Activated CD8-positive, alpha-beta memory T cell treated with anti-CD3 and anti-CD28 coated beads for 36 hours (primary cell): ENCODE results near the gene FBXW8. TPM values are rescaled to one million over a fixed set of nuclear protein-coding genes. Genes with fewer than 3 reads are reported as not detected.
"Not testable (repeated sequence)": the region's sequence is repeated elsewhere in the genome, so short reads cannot be mapped to it uniquely, and the experiment has no call there.

Experiments
- CTCF ChIA-PET: fragments of 350-600 bp; sonication (Branson Sonifier 250); formaldehyde crosslinking; loops from one replicate; lab custom pipeline; 2021; ENCODE audit warnings: antibody characterized with exemption; lab: Charles Lee
- POLR2A ChIA-PET: fragments of 350-600 bp; sonication (Branson Sonifier 250); formaldehyde crosslinking; loops from one replicate; lab custom pipeline; 2021; ENCODE audit warnings: antibody characterized with exemption; lab: Charles Lee
- total RNA-seq, 2 experiments: library from RNA; stranded (reverse); gene quantifications; one replicate each; pipeline ENCODE4 v1.2.3, GENCODE V29; 2021

FBXW8 gene
- total RNA-seq, 2 experiments from 2014 or later = 7.6 to 9.1 TPM

- CTCF ChIA-PET, POLR2A ChIA-PET: not testable (repeated sequence)
These were observed 146.9 kb downstream of the FBXW8 start for GRCh38 chr12:117057626-117058025.

- POLR2A ChIA-PET = no interaction called here
These were observed 147.8 kb downstream of the FBXW8 start for GRCh38 chr12:117058442-117059072.

GRCh38 chr12:117059156-117059555 is 148.4 kb downstream of the FBXW8 start:
- POLR2A ChIA-PET = no interaction called here

More at GRCh38 chr12:117058442-117059072, 147.8 kb downstream of the FBXW8 start:
- CTCF ChIA-PET = no interaction called here

GRCh38 chr12:117060246-117060928 is 149.6 kb downstream of the FBXW8 start:
- CTCF ChIA-PET = no interaction called here
- POLR2A ChIA-PET = no interaction called here

More at GRCh38 chr12:117059156-117059555, 148.4 kb downstream of the FBXW8 start:
- CTCF ChIA-PET = no interaction called here

GRCh38 chr12:117060929-117061305 is 150.2 kb downstream of the FBXW8 start:
- ChIA-PET CTCF (no interaction called here), POLR2A (no interaction called here)

GRCh38 chr12:117061555-117062079 is 150.9 kb downstream of the FBXW8 start:
- CTCF ChIA-PET = no interaction called here
- POLR2A ChIA-PET = no interaction called here

GRCh38 chr12:117063162-117063911 is 152.6 kb downstream of the FBXW8 start:
- ChIA-PET POLR2A (no interaction called here), CTCF (interaction anchor here (1.4 to 1.8 kb wide), 2 partner anchors 11 to 34 kb away, joined by 4 read pairs; no protein-coding TSS in a partner anchor)

GRCh38 chr12:117064049-117064448 is 153.3 kb downstream of the FBXW8 start:
- CTCF ChIA-PET = no interaction called here
- POLR2A ChIA-PET = no interaction called here

GRCh38 chr12:117064596-117064995 is 153.8 kb downstream of the FBXW8 start:
- ChIA-PET CTCF (no interaction called here), POLR2A (no interaction called here)

GRCh38 chr12:117067016-117067415 is 156.3 kb downstream of the FBXW8 start:
- ChIA-PET CTCF (no interaction called here), POLR2A (no interaction called here)

GRCh38 chr12:117067638-117068037 is 156.9 kb downstream of the FBXW8 start:
- POLR2A ChIA-PET = no interaction called here
- CTCF ChIA-PET = no interaction called here

GRCh38 chr12:117068492-117068891 is 157.7 kb downstream of the FBXW8 start:
- POLR2A ChIA-PET = no interaction called here
- CTCF ChIA-PET = no interaction called here

- POLR2A ChIA-PET = no interaction called here
- CTCF ChIA-PET = no interaction called here
These were observed 158.5 kb downstream of the FBXW8 start for GRCh38 chr12:117069101-117069797.

GRCh38 chr12:117069926-117070900 is 159.5 kb downstream of the FBXW8 start:
- CTCF ChIA-PET = interaction anchor here (0.6 kb wide), 1 partner anchor 398 kb away, joined by 3 read pairs; no protein-coding TSS in a partner anchor
- POLR2A ChIA-PET = no interaction called here

GRCh38 chr12:117071009-117071408 is 160.3 kb downstream of the FBXW8 start:
- CTCF ChIA-PET = no interaction called here

GRCh38 chr12:117072106-117072505 is 161.4 kb downstream of the FBXW8 start:
- POLR2A ChIA-PET = no interaction called here
- CTCF ChIA-PET = no interaction called here

More at GRCh38 chr12:117071009-117071408, 160.3 kb downstream of the FBXW8 start:
- POLR2A ChIA-PET = no interaction called here

GRCh38 chr12:117072736-117073490 is 162.2 kb downstream of the FBXW8 start:
- CTCF ChIA-PET = interaction anchor here (0.6 kb wide), 2 partner anchors 69 to 1084 kb away, joined by 3 to 6 read pairs; no protein-coding TSS in a partner anchor
- POLR2A ChIA-PET = no interaction called here
